ENCODE results near the gene INIP.

DNA sequence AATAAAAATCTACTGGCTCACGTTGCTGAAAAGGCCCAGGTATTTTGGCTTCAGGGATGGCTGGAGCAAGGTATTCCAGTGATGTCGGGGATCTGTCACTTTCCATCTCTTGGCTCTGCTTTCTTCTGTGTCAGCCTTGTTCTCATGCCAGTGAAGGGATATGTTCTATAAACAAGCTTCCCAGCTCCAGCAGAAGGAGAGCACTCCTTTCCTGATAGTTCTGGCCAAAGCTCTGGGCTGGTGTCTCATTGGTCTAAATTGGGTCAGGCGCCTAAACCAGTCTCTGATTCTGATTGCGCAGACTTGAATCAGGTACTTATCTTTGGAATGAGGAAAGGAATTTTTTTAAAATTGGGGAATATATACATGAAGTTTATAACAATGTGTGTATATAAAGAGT is 37.8 kb upstream of the INIP start:
- TF ChIP-seq CTCF (IDR thresholded peaks at IDR 0.05; ENCODE audit: low read length) (no peak), EZH2phosphoT487 (IDR thresholded peaks at IDR 0.05; ENCODE audit: low read length) (no peak), EZH2 (optimal IDR thresholded peaks at IDR 0.05; ENCODE audit: low read depth, low read length) (no peak)

Measured in MM.1S (cell line).